Measurements from ENCODE around the gene ZBTB45.

GRCh38 chr19:58515259-58515658, 4.4 kb downstream of the ZBTB45 start:
- TF ChIP-seq TCF7L2 (IDR thresholded peaks at IDR 0.05; ENCODE audit: borderline replicate concordance, extremely low read depth, insufficient read depth, insufficient read length) (no peak), ATF3 (IDR thresholded peaks at IDR 0.05) (no peak), POLR2A (IDR thresholded peaks at IDR 0.05; ENCODE audit: borderline replicate concordance, extremely low read depth, insufficient read depth, insufficient read length) (no peak), CTCF (IDR thresholded peaks at IDR 0.05 in 2 of 3, conservative IDR thresholded peaks at IDR 0.05 in 1 of 3; ENCODE audit: borderline replicate concordance in 1 of 3, insufficient read depth in 1 of 3, low read depth in 2 of 3, low read length in 2 of 3) (no peak), EZH2 (IDR thresholded peaks at IDR 0.05) (no peak), FOSL1 (IDR thresholded peaks at IDR 0.05; ENCODE audit: low read depth) (no peak), RAD21 (IDR thresholded peaks at IDR 0.05; ENCODE audit: low read depth) (no peak), SRF (IDR thresholded peaks at IDR 0.05; ENCODE audit: low read depth) (no peak), JUND (IDR thresholded peaks at IDR 0.05) (no peak)
